GM23338 (cell line): ENCODE data around the gene XPNPEP3. TPM values are rescaled to one million over a fixed set of nuclear protein-coding genes. Genes with fewer than 3 reads are reported as not detected.

Experiments used
- ATAC-seq: fragments of 200-7000 bp; cut with Tn5 transposase; 3 replicates; pipeline ENCODE4 v1.9.1; 2020
- DNase-seq: peaks from one replicate; pipeline ENCODE4 v3.0.0-alpha.2; 2015; ENCODE audit warnings: low spot score
- H2AFZ ChIP-seq: fragments of 200-600 bp; sonication (generic); 2 replicates; pipeline ENCODE4 v1.8.0; 2016; ENCODE audit warnings: antibody characterized with exemption, mild to moderate bottlenecking, moderate library complexity
- H3F3A ChIP-seq: fragments of 200-600 bp; sonication (generic); replicated peaks from 2 replicates; pipeline ENCODE4 v1.8.0; 2017; ENCODE audit warnings: antibody characterized with exemption, mixed run types, low read depth
- H3K27ac ChIP-seq: fragments of 200-600 bp; sonication (generic); 2 replicates; pipeline ENCODE4 v1.6.1; 2016; ENCODE audit warnings: low read depth
- H3K27me3 ChIP-seq: fragments of 200-600 bp; sonication (generic); 2 replicates; pipeline ENCODE4 v1.8.0; 2016; ENCODE audit warnings: mild to moderate bottlenecking, mixed run types, moderate library complexity; ENCODE audit not compliant: insufficient read depth
- H3K36me3 ChIP-seq: fragments of 200-600 bp; sonication (generic); 2 replicates; pipeline ENCODE4 v1.8.0; 2016; ENCODE audit warnings: mild to moderate bottlenecking; ENCODE audit not compliant: insufficient read depth
- H3K4me1 ChIP-seq: fragments of 200-600 bp; sonication (generic); 2 replicates; pipeline ENCODE4 v1.8.0; 2016; ENCODE audit warnings: mild to moderate bottlenecking, moderate library complexity; ENCODE audit not compliant: insufficient read depth
- H3K4me2 ChIP-seq: fragments of 200-600 bp; sonication (generic); 2 replicates; pipeline ENCODE4 v1.7.1; 2017; ENCODE audit warnings: mixed run types
- H3K4me3 ChIP-seq: fragments of 200-600 bp; sonication (generic); 2 replicates; pipeline ENCODE4 v1.6.1; 2016; ENCODE audit warnings: mixed run types
- H3K79me2 ChIP-seq: fragments of 200-600 bp; sonication (generic); replicated peaks from 2 replicates; pipeline ENCODE4 v1.8.0; 2017; ENCODE audit warnings: mild to moderate bottlenecking; ENCODE audit not compliant: insufficient read depth
- H3K9me2 ChIP-seq: fragments of 200-600 bp; sonication (generic); 2 replicates; pipeline ENCODE4 v1.8.0; 2017; ENCODE audit not compliant: insufficient read depth
- H4K20me1 ChIP-seq: fragments of 200-600 bp; sonication (generic); replicated peaks from 2 replicates; pipeline ENCODE4 v1.8.0; 2017; ENCODE audit warnings: mild to moderate bottlenecking; ENCODE audit not compliant: insufficient read depth
- H3K27ac Mint-ChIP-seq: 2 replicates; pipeline ENCODE4 v1.8.0; 2020; ENCODE audit warnings: inconsistent platforms, mild to moderate bottlenecking, moderate library complexity, mixed read lengths
- H3K27me3 Mint-ChIP-seq: 3 replicates; pipeline ENCODE4 v1.8.0; 2022; ENCODE audit warnings: low read depth, mild to moderate bottlenecking, moderate library complexity, mixed read lengths, inconsistent platforms; ENCODE audit not compliant: insufficient read depth, poor library complexity
- H3K36me3 Mint-ChIP-seq: 3 replicates; pipeline ENCODE4 v1.8.0; 2021; ENCODE audit warnings: low read depth, mild to moderate bottlenecking, inconsistent platforms, moderate library complexity, mixed read lengths
- H3K4me1 Mint-ChIP-seq: 3 replicates; pipeline ENCODE4 v1.8.0; 2020; ENCODE audit warnings: mild to moderate bottlenecking, inconsistent platforms, mixed read lengths
- H3K4me3 Mint-ChIP-seq: 3 replicates; pipeline ENCODE4 v1.8.0; 2021; ENCODE audit warnings: moderate library complexity, mild to moderate bottlenecking, inconsistent platforms, mixed read lengths
- H3K9me3 Mint-ChIP-seq: 3 replicates; pipeline ENCODE4 v1.8.0; 2020; ENCODE audit warnings: moderate library complexity, mild to moderate bottlenecking, inconsistent platforms, mixed read lengths
- EZH2phosphoT487 ChIP-seq: fragments of 200-600 bp; sonication (generic); IDR thresholded peaks from one replicate; pipeline ENCODE4 v1.8.1; 2018; ENCODE audit warnings: antibody characterized with exemption; ENCODE audit not compliant: unreplicated experiment
- STAT1 ChIP-seq: IDR thresholded peaks from one replicate; pipeline ENCODE4 v1.6.1; 2016; ENCODE audit warnings: antibody characterized with exemption; ENCODE audit not compliant: unreplicated experiment
- ZNF331 ChIP-seq: fragments of 250-450 bp; sonication (Bioruptor Pico); IDR thresholded peaks from 2 replicates; pipeline ENCODE4 v1.5.0; 2020; ENCODE audit warnings: low read depth, mild to moderate bottlenecking, moderate library complexity
- polyA plus RNA-seq: library from polyadenylated mRNA; unstranded; fragments of >200 nt; fragmentation: Nextera tagmentation; extraction: Ambion mirVana; gene quantifications from 2 replicates; pipeline ENCODE4 v1.2.1, GENCODE V29; 2016
- total RNA-seq: library from RNA; depleted of rRNA; stranded (reverse); fragments of >200 nt; shearing (Covaris generic); gene quantifications from 2 replicates; pipeline ENCODE4 v1.2.3, GENCODE V29; 2014
- TF ChIP-seq, protein P1 (sequence below), 2 experiments: fragments of 200-600 bp in 1 of 2; sonication (generic) in 1 of 2; conservative IDR thresholded peaks; 2 replicates each; pipeline versions ENCODE4 v1.5.1 to v1.6.1; 2016 to 2017; ENCODE audit warnings: antibody characterized with exemption in 2 of 2, low read depth in 2 of 2, mild to moderate bottlenecking in 2 of 2, moderate library complexity in 1 of 2
- TF ChIP-seq, protein P2 (sequence below): fragments of 250-450 bp; sonication (Bioruptor Pico); IDR thresholded peaks from 2 replicates; pipeline ENCODE4 v1.5.0; 2020; ENCODE audit warnings: mild to moderate bottlenecking, moderate library complexity
- TF ChIP-seq, protein P3 (sequence below): IDR thresholded peaks from 2 replicates; pipeline ENCODE4 v1.6.1; 2016; ENCODE audit warnings: antibody characterized with exemption

XPNPEP3 gene
- total and polyA plus RNA-seq, 2 experiments from 2014 or later = 11.6 to 19.5 TPM

DNA sequence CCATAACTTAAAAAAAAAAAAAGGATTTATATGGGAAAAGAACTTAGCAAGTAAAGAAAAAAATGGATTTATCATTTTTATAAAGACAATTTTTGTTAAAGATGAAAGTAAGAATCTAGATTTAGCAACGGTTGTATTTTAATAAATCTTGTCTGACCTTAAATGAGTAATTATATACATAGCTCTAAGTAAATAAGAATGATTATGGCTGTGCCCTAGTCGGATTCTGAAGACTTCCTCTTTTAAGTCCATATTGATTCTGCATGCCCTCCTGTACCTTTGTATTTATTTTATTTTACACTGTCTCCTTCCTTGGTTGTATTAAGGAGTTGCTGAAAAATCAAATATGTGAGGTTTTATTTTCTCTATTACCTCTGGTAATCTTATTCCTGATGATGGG is 101.4 kb downstream of the XPNPEP3 start:
- H3K27ac Mint-ChIP-seq = no peak overlapping the region
- peaks cover 71% of the 10 kb centered on the region for H3K36me3 Mint-ChIP-seq

More for the DNA sequence above, 101.4 kb downstream of the XPNPEP3 start:
- ATAC-seq (no peak), DNase-seq (no peak)
- peaks cover 45% of the 10 kb centered on the region for H4K20me1 ChIP-seq
- TF ChIP-seq, protein P1, sequence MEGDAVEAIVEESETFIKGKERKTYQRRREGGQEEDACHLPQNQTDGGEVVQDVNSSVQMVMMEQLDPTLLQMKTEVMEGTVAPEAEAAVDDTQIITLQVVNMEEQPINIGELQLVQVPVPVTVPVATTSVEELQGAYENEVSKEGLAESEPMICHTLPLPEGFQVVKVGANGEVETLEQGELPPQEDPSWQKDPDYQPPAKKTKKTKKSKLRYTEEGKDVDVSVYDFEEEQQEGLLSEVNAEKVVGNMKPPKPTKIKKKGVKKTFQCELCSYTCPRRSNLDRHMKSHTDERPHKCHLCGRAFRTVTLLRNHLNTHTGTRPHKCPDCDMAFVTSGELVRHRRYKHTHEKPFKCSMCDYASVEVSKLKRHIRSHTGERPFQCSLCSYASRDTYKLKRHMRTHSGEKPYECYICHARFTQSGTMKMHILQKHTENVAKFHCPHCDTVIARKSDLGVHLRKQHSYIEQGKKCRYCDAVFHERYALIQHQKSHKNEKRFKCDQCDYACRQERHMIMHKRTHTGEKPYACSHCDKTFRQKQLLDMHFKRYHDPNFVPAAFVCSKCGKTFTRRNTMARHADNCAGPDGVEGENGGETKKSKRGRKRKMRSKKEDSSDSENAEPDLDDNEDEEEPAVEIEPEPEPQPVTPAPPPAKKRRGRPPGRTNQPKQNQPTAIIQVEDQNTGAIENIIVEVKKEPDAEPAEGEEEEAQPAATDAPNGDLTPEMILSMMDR (conservative IDR thresholded peaks at IDR 0.05; ENCODE audit: low read depth in 2 of 2) = no peak
- TF ChIP-seq STAT1 = no peak
- TF ChIP-seq, protein P2, sequence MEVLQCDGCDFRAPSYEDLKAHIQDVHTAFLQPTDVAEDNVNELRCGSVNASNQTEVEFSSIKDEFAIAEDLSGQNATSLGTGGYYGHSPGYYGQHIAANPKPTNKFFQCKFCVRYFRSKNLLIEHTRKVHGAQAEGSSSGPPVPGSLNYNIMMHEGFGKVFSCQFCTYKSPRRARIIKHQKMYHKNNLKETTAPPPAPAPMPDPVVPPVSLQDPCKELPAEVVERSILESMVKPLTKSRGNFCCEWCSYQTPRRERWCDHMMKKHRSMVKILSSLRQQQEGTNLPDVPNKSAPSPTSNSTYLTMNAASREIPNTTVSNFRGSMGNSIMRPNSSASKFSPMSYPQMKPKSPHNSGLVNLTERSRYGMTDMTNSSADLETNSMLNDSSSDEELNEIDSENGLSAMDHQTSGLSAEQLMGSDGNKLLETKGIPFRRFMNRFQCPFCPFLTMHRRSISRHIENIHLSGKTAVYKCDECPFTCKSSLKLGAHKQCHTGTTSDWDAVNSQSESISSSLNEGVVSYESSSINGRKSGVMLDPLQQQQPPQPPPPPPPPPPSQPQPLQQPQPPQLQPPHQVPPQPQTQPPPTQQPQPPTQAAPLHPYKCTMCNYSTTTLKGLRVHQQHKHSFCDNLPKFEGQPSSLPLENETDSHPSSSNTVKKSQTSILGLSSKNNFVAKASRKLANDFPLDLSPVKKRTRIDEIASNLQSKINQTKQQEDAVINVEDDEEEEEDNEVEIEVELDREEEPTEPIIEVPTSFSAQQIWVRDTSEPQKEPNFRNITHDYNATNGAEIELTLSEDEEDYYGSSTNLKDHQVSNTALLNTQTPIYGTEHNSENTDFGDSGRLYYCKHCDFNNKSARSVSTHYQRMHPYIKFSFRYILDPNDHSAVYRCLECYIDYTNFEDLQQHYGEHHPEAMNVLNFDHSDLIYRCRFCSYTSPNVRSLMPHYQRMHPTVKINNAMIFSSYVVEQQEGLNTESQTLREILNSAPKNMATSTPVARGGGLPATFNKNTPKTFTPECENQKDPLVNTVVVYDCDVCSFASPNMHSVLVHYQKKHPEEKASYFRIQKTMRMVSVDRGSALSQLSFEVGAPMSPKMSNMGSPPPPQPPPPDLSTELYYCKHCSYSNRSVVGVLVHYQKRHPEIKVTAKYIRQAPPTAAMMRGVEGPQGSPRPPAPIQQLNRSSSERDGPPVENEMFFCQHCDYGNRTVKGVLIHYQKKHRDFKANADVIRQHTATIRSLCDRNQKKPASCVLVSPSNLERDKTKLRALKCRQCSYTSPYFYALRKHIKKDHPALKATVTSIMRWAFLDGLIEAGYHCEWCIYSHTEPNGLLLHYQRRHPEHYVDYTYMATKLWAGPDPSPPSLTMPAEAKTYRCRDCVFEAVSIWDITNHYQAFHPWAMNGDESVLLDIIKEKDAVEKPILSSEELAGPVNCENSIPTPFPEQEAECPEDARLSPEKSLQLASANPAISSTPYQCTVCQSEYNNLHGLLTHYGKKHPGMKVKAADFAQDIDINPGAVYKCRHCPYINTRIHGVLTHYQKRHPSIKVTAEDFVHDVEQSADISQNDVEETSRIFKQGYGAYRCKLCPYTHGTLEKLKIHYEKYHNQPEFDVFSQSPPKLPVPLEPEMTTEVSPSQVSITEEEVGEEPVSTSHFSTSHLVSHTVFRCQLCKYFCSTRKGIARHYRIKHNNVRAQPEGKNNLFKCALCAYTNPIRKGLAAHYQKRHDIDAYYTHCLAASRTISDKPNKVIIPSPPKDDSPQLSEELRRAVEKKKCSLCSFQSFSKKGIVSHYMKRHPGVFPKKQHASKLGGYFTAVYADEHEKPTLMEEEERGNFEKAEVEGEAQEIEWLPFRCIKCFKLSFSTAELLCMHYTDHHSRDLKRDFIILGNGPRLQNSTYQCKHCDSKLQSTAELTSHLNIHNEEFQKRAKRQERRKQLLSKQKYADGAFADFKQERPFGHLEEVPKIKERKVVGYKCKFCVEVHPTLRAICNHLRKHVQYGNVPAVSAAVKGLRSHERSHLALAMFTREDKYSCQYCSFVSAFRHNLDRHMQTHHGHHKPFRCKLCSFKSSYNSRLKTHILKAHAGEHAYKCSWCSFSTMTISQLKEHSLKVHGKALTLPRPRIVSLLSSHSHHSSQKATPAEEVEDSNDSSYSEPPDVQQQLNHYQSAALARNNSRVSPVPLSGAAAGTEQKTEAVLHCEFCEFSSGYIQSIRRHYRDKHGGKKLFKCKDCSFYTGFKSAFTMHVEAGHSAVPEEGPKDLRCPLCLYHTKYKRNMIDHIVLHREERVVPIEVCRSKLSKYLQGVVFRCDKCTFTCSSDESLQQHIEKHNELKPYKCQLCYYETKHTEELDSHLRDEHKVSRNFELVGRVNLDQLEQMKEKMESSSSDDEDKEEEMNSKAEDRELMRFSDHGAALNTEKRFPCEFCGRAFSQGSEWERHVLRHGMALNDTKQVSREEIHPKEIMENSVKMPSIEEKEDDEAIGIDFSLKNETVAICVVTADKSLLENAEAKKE (CRISPR knock-in tag) = no peak
- TF ChIP-seq EZH2phosphoT487 = no peak
- TF ChIP-seq, protein P3, sequence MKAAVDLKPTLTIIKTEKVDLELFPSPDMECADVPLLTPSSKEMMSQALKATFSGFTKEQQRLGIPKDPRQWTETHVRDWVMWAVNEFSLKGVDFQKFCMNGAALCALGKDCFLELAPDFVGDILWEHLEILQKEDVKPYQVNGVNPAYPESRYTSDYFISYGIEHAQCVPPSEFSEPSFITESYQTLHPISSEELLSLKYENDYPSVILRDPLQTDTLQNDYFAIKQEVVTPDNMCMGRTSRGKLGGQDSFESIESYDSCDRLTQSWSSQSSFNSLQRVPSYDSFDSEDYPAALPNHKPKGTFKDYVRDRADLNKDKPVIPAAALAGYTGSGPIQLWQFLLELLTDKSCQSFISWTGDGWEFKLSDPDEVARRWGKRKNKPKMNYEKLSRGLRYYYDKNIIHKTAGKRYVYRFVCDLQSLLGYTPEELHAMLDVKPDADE = no peak
- no peak for TF ChIP-seq ZNF331 (CRISPR knock-in tag)
- Mint-ChIP-seq H3K9me3 (no peaks in the 10 kb centered on the region), H3K4me3 (no peak overlapping the region), H3K27me3 (peaks cover 1% of the 10 kb centered on the region), H3K4me1 (peaks cover 5% of the 10 kb centered on the region; the same call in 2 of the 3 replicates)
- H3F3A ChIP-seq = 0 out of 2 replicates have a peak, but pooled peaks cover under 1% of the 10 kb centered on the region
- no peaks in the 10 kb centered on the region for H3K4me1 ChIP-seq
- H3K9me2 ChIP-seq = no peaks in the 10 kb centered on the region
- no peak overlapping the region for H3K4me2 ChIP-seq
- H2AFZ ChIP-seq = no peak overlapping the region
- no peak overlapping the region for H3K4me3 ChIP-seq
- no peaks in the 10 kb centered on the region for H3K27me3 ChIP-seq
- 0 out of 2 replicates have a peak overlapping the region, but pooled peaks have one; percentile 6 for H3K27ac ChIP-seq
- H3K36me3 ChIP-seq = peaks cover 32% of the 10 kb centered on the region
- peaks cover 89% of the 10 kb centered on the region for H3K79me2 ChIP-seq
